Left cardiac atrium (tissue), 4 donors: ENCODE measurements around the gene PXYLP1. TPM values are rescaled to one million over a fixed set of nuclear protein-coding genes. Genes with fewer than 3 reads are reported as not detected.

Source experiments
- ATAC-seq, 2 donors: fragments of 200-7000 bp; cut with Tn5 transposase; one replicate each; pipeline ENCODE4 v1.9.1; 2020; ENCODE audit warnings: mild to moderate bottlenecking in 2 of 2, moderate library complexity in 2 of 2
- DNase-seq: peaks from one replicate; pipeline ENCODE4 v3.0.0-alpha.2; 2020
- intact Hi-C, 2 donors: fragments of 100-400 bp; cut with DNase I; formaldehyde crosslinking; loops; one replicate each; pipeline versions ENCODE4 v1.14.1 to v1.15.1; 2022 to 2023
- total RNA-seq, 2 donors: library from RNA; stranded (reverse); fragmentation: NEBNext Ultra II Directional; extraction: Animal tissue kit (Norgen Biotek cat#: 25700); gene quantifications; one replicate each; pipeline ENCODE4 v1.2.1, GENCODE V29; 2021
- donor health status: DM: no; HTN: yes; CAD: no.
- donor health status: DM: no; HTN: yes; CAD: no; lungs with severe emphysema.
- donor health status: DM: yes; HTN: yes; CAD: no.
- donor health status: Dilated cardiomyopathy.

Gene PXYLP1
- total RNA-seq, 2 donors from 2014 or later, result 5.6 to 10.8 TPM

- intact Hi-C loops, result no loop called here
- ATAC-seq, result no peak
- DNase-seq, result no peak
Measured at GRCh38 chr3:141266186-141266585, 34.6 kb downstream of the PXYLP1 start.

- no peak for DNase-seq
- intact Hi-C loops, result no loop called here
- peak in 1 of 2 donors; percentile 14 for ATAC-seq
Measured at GRCh38 chr3:141266797-141267555, 35.4 kb downstream of the PXYLP1 start.

DNA sequence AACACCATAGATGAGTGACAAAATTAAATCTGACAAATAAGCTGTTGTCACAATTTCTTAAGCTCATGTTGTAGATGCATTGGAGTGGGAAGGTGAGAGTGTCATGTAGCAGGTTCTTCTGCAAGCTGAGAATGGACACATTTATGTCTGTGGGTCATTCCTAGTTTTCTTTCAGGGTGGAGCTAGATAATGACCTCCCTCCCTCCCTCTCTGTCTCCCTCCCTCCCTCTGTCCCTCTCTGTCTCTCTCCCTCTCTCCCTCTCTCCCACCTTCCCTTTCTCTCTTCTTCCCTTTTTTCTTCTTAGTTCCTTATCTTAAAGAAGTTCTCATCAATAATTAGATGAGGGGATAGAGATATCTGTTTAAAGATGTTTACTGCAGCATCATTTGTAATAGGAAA lies 36.0 kb downstream of the PXYLP1 start:
- DNase-seq (no peak), ATAC-seq (no peak)
- intact Hi-C loops, result no loop called here

- intact Hi-C loops, result no loop called here
Measured at GRCh38 chr3:141268306-141268705, 36.7 kb downstream of the PXYLP1 start.

DNA sequence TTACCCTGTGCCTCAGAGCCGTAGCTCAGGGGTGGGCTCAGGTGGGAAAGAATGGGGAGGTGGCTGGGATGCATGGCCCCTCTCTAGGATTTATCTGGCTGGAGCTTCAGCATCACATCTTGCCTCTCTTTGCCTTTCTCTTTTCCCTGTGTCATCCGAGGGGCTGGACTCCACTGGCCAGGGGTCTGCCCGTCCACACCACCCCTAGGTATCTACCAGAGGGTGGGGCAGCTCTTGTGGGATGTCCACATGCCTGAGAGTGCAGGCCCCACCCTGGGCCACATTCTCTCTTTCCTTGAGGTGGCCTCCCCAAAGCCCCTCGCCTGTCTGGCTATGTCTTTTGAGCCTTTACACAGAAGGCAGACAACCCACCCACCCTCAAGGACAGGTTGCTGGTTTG lies 37.2 kb downstream of the PXYLP1 start:
- intact Hi-C loops, result no loop called here
- ATAC-seq (no peak), DNase-seq (no peak)

More at GRCh38 chr3:141268306-141268705, 36.7 kb downstream of the PXYLP1 start:
- DNase-seq (no peak), ATAC-seq (no peak)

DNA sequence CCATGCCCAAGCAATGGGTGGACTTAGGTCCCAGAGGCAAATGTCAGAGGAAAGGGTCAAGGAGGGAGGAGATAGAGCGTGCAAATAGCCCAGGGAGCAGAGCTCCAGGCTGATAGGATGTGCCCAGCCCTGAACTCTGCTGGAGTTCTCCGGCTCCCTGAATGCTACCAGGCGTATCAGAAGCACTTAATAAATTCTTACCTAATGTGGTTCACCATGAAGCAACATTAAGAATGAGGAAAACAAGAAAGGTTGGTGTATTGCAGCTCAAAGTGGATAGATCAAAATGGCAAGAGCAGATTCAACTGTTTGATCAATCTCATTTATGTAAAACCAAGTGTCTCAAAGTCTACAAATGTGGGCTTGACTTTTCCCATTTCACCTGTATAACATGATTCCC lies 38.3 kb downstream of the PXYLP1 start:
- DNase-seq (no peak), ATAC-seq (no peak)
- intact Hi-C loops, result loop anchor here in 1 of 2 donors (5.0 kb wide), 1 partner anchor 33 kb away; no protein-coding TSS in a partner anchor

DNA sequence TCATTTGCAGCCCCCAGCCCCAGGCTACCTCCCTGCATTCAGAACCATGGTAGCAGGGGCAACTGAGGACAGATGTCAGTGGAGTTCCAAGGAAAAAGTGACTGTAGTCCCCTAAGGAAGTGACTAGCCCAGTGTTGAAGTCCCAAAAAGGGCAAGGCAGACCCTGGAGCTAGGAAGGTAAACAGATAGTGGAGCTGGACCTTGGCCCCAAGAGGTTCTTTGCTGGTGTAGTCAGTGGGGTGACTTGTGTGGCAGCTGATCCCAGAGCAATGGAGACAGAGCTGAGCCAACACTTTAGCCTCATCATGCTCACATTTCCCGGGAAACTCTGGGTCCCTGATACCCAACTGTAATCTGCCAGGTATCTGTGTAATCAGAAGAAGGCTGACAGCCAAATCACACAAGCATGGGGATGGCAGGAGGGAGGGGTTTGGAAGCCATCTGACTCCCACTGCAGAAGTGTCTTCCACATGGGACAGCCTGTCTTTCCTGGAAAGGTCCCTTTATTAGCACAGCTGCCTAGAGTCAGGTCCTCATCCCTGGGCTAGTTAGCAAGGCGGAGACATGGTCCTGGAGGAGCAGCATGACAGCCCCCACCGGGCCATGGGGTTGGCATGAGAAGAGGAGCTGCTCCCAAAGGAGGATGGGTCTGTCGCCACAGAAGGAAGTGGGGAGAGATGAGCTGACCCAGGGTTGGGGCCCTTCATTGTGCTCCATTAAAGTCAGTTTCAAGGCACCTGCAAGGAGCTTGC lies 39.8 kb downstream of the PXYLP1 start:
- ATAC-seq (no peak), DNase-seq (no peak)
- intact Hi-C loops, result loop anchor here in 1 of 2 donors (5.0 kb wide), 1 partner anchor 34 kb away; no protein-coding TSS in a partner anchor

DNA sequence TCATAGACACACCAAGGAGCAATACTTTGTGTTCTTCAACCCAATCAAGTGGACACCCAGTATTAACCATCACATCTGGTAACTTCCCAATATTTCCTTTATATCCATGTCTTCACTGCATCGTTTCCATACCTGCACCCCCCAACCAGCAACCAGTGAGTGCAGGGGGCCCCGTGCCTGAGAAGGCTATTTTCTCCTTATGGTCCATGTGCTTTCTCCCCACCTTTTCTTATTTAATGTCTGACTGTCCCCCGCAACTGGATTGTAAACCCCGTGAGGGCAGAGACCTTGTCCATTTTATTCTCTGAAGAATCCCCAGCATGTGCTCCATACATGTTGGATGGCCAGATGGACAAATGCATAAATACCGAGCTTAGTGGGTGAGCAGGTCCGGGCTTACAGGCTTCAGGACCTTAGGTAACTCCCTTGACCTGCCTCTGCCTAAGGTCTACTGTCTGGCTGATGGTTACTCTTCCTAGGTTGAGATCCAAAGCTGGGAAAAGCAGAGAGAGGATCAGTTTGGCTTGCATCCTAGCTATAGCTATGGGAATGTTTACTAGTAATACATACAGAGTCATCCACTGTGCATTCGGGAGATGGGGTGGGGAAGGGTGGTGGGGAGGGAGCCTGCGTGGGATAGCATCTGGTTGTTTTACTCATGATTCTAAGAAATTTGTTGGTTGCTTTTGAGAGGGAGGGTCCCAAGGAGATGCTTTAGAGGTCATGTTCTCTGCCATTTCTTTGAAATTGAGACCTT lies 41.5 kb downstream of the PXYLP1 start:
- no peak for DNase-seq
- intact Hi-C loops, result loop anchor here in 1 of 2 donors (5.0 kb wide), 1 partner anchor 36 kb away; no protein-coding TSS in a partner anchor
- no peak for ATAC-seq

- ATAC-seq, result no peak
- intact Hi-C loops, result loop anchor here in 1 of 2 donors (5.0 kb wide), 1 partner anchor 37 kb away; no protein-coding TSS in a partner anchor
- no peak for DNase-seq
Measured at GRCh38 chr3:141273700-141274410, 42.2 kb downstream of the PXYLP1 start.

DNA sequence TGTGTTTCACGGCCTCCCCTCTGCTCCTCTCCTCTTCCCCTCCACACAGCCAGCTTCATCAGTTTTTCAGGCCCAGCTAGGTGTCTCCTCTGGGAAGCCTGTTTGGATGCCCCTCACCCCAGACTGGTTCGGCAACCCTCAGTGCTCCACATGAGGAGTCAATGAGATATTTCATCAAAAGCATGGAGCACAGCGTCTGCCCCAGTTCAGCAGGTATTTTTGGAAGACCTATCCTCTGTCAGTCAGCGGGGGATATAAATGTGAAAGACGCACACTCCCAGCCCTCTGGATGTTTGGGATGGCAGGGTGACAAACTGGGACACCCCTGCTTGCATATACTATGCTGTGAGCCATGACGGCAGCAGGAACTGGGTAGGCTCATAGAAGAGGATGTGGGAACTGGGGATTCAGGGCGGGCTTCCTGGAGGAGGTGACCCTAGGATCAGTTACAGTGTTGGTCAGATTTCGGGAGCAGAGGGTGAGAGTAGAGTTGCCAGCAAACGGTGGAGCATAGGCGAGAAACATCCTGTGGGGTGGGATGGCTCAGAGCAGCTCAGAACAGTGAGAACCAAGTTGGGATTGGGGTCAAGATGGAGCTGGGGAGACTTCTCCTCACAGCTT lies 42.9 kb downstream of the PXYLP1 start:
- intact Hi-C loops, result loop anchor here (5.0 kb wide), 2 partner anchors 37 to 42 kb away; partner anchors contain the start of gene PXYLP1 (in 1 of the 2)
- no peak for ATAC-seq
- no peak for DNase-seq

GRCh38 chr3:141275032-141275422 lies 43.4 kb downstream of the PXYLP1 start:
- intact Hi-C loops, result loop anchor here in 1 of 2 donors (5.0 kb wide), 1 partner anchor 43 kb away; the partner anchor contains the start of gene PXYLP1
- ATAC-seq (peak in 1 of 2 donors; percentile 55), DNase-seq (no peak)

- intact Hi-C loops, result loop anchor here in 1 of 2 donors (5.0 kb wide), 1 partner anchor 43 kb away; the partner anchor contains the start of gene PXYLP1
- DNase-seq, result no peak
- ATAC-seq, result no peak
Measured at GRCh38 chr3:141275511-141275910, 43.9 kb downstream of the PXYLP1 start.

DNA sequence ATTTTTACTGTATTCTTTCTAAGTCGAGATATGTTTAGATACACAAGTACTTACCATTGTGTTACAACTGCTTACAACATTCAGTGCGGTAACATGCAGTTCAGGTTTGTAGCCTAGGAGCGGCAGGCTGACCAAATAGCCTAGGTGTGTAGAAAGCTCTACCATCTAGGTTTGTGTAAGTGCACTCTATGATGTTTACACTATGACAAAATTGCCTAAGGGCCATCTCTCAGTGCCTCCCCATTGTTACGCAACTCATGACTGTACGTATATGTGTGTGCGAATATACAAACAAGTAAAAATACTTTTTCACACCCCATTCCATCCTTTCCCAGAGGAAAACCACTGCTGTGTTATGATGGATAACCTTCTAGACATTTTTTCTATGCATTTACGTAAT lies 44.3 kb downstream of the PXYLP1 start:
- DNase-seq (no peak), ATAC-seq (no peak)
- intact Hi-C loops, result loop anchor here in 1 of 2 donors (5.0 kb wide), 1 partner anchor 44 kb away; the partner anchor contains the start of gene PXYLP1

DNA sequence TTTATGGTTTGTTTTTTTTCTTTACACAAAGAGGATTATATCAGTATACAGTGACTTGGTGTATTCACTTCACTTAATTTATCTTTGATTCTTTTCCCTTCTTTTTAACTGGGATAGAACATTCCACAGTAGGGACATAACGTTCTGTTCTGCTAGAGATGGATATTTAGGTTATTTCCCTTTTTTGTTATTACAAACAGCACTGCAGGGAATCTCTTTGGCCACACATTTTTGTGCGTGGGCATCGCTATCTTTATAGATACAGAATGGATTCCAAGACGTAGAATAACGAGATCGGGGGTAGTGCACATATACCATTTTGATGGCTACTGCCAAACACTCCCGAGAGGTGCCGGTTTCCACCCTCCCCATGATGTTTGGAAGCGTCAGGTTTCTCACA lies 44.8 kb downstream of the PXYLP1 start:
- ATAC-seq (no peak), DNase-seq (no peak)
- intact Hi-C loops, result loop anchor here in 1 of 2 donors (5.0 kb wide), 1 partner anchor 44 kb away; the partner anchor contains the start of gene PXYLP1

GRCh38 chr3:141277451-141277850 lies 45.8 kb downstream of the PXYLP1 start:
- ATAC-seq, result no peak
- intact Hi-C loops, result loop anchor here in 1 of 2 donors (5.0 kb wide), 1 partner anchor 45 kb away; the partner anchor contains the start of gene PXYLP1
- DNase-seq, result no peak

DNA sequence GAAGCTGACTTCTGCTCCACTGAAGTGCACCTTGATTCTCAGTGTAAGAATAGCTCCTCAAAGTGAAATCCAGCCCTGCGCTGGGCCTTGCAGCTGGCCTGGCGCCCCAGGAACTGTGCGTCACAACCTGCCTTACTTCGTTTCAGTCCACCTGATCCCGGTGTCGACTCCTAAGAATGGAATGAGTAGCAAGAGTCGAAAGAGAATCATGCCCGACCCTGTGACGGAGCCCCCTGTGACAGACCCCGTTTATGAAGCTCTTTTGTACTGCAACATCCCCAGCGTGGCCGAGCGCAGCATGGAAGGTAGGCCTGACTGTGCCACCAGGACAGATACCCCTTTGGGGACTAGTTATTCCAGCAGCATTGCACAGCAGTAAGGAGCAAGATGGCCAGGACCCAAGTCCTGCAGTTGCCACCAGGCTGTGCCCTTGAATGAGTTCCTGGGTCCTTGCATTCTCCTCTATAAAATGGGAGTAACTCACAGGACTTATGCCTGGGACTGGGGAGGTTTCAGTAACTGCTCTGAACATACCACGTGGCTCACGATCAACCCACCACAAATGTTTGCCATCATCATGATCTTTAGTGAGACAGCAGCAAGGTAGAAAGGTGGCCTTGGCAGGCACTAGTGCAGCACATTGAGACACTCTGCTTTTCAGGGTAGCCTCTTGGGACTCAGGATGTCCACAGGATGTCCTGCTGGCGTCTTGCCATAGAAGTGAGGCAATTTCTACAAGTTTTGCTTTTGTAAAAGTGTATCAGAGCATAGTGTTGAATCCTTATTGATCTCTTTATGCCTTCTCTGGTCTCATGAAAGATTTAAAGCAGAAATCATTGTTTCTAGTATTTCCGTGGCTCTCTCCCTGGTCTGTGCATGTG lies 46.8 kb downstream of the PXYLP1 start:
- DNase-seq (no peak), ATAC-seq (no peak)
- intact Hi-C loops, result loop anchor here in 1 of 2 donors (5.0 kb wide), 1 partner anchor 46 kb away; the partner anchor contains the start of gene PXYLP1
